B cell (primary cell): ENCODE results near the gene ATPAF2. TPM values are rescaled to one million over a fixed set of nuclear protein-coding genes. Genes with fewer than 3 reads are reported as not detected.

ENCODE experiments used
- ATAC-seq: fragments of 200-7000 bp; cut with Tn5 transposase; one replicate; pipeline ENCODE4 v1.10.0; 2021; ENCODE audit warnings: low read depth, mild to moderate bottlenecking, moderate number of reproducible peaks, moderate library complexity
- CTCF ChIA-PET: fragments of 350-600 bp; sonication (Branson Sonifier 250); formaldehyde crosslinking; loops from one replicate; lab custom pipeline; 2021; ENCODE audit warnings: antibody characterized with exemption, inconsistent platforms; lab: Charles Lee
- POLR2A ChIA-PET: fragments of 350-600 bp; sonication (Branson Sonifier 250); formaldehyde crosslinking; loops from one replicate; lab custom pipeline; 2021; ENCODE audit warnings: antibody characterized with exemption; lab: Charles Lee
- DNase-seq: peaks from one replicate; pipeline ENCODE4 v3.0.0; 2013
- H2AFZ ChIP-seq: 2 replicates; pipeline ENCODE4 v1.6.1; 2012; ENCODE audit warnings: mild to moderate bottlenecking, low read depth, low read length; ENCODE audit not compliant: insufficient read depth, poor library complexity, severe bottlenecking
- H3K27ac ChIP-seq, 2 donors: 1 replicate in 1 of 2; 2 replicates in 1 of 2; pipeline ENCODE4 v1.5.1; 2012 to 2013; ENCODE audit warnings: low read length in 2 of 2, mild to moderate bottlenecking in 2 of 2, moderate library complexity in 1 of 2
- H3K27me3 ChIP-seq, 4 experiments: fragments of 200-600 bp in 1 of 4; sonication (generic) in 1 of 4; replicated peaks in 1 of 4; 1 replicate in 2 of 4; 2 replicates in 2 of 4; pipeline versions ENCODE4 v1.6.1 to v1.7.0; 2013 to 2016; ENCODE audit warnings: low read length in 3 of 4, mild to moderate bottlenecking in 2 of 4, mixed read lengths in 1 of 4, moderate library complexity in 1 of 4; ENCODE audit not compliant: insufficient read depth in 4 of 4, control insufficient read depth in 3 of 4; ENCODE audit errors: control extremely low read depth in 1 of 4
- H3K36me3 ChIP-seq, 2 experiments: replicated peaks in 1 of 2; 1 replicate in 1 of 2; 2 replicates in 1 of 2; pipeline versions ENCODE4 v1.6.1 to v1.7.1; 2013; ENCODE audit warnings: low read length in 1 of 2; ENCODE audit not compliant: insufficient read depth in 2 of 2, control insufficient read depth in 1 of 2; ENCODE audit errors: control extremely low read depth in 1 of 2, extremely low read depth in 1 of 2
- H3K4me1 ChIP-seq, 2 donors: fragments of 200-600 bp in 1 of 2; sonication (generic) in 1 of 2; 1 replicate in 1 of 2; 2 replicates in 1 of 2; pipeline versions ENCODE4 v1.5.1 to v1.6.1; 2013 to 2017; ENCODE audit warnings: low read length in 2 of 2; ENCODE audit not compliant: control insufficient read depth in 2 of 2, insufficient read depth in 2 of 2
- H3K4me2 ChIP-seq: replicated peaks from 2 replicates; pipeline ENCODE3; 2012; ENCODE audit warnings: mild to moderate bottlenecking, low read depth, low read length; ENCODE audit not compliant: poor library complexity, severe bottlenecking
- H3K4me3 ChIP-seq, 5 experiments: fragments of 200-600 bp in 1 of 5; sonication (generic) in 1 of 5; 1 replicate in 3 of 5; 2 replicates in 2 of 5; pipeline versions ENCODE4 v1.5.1 to v1.7.0; 2011 to 2016; ENCODE audit warnings: low read length in 4 of 5, mild to moderate bottlenecking in 4 of 5, low read depth in 2 of 5, control low read depth in 1 of 5, moderate library complexity in 1 of 5; ENCODE audit not compliant: insufficient read depth in 1 of 5; ENCODE audit errors: control extremely low read depth in 1 of 5, extremely low read depth in 1 of 5
- H3K79me2 ChIP-seq: fragments of 200-600 bp; sonication (generic); one replicate; pipeline ENCODE4 v1.6.0; 2016; ENCODE audit warnings: low read length; ENCODE audit not compliant: control insufficient read depth, insufficient read depth
- H3K9ac ChIP-seq: fragments of 200-600 bp; sonication (generic); 2 replicates; pipeline ENCODE4 v1.6.1; 2017; ENCODE audit warnings: mild to moderate bottlenecking, low read length, moderate library complexity
- H3K9me3 ChIP-seq, 3 donors: one replicate each; pipeline versions ENCODE4 v1.6.1 to v1.7.1; 2013; ENCODE audit warnings: low read length in 2 of 3; ENCODE audit not compliant: control insufficient read depth in 2 of 3, insufficient read depth in 1 of 3; ENCODE audit errors: control extremely low read depth in 1 of 3
- H4K20me1 ChIP-seq: 2 replicates; pipeline ENCODE4 v1.6.0; 2012; ENCODE audit warnings: mild to moderate bottlenecking, low read length; ENCODE audit not compliant: insufficient read depth, control insufficient read depth, poor library complexity, severe bottlenecking
- H3K27ac Mint-ChIP-seq: one replicate; pipeline ENCODE4 v1.8.0; 2021; ENCODE audit warnings: mixed read lengths
- H3K27me3 Mint-ChIP-seq: one replicate; pipeline ENCODE4 v1.8.0; 2021; ENCODE audit warnings: mixed read lengths
- H3K4me1 Mint-ChIP-seq: one replicate; pipeline ENCODE4 v1.8.0; 2021; ENCODE audit warnings: mixed read lengths
- H3K4me3 Mint-ChIP-seq: one replicate; pipeline ENCODE4 v1.8.0; 2021; ENCODE audit warnings: mixed read lengths
- H3K9me3 Mint-ChIP-seq: one replicate; pipeline ENCODE4 v1.8.0; 2022; ENCODE audit warnings: mixed read lengths; ENCODE audit not compliant: insufficient read depth
- EZH2 ChIP-seq: IDR thresholded peaks from 2 replicates; pipeline ENCODE4 v1.6.1; 2012; ENCODE audit warnings: borderline replicate concordance, low read depth, mild to moderate bottlenecking, moderate library complexity, low read length; ENCODE audit not compliant: insufficient read depth, poor library complexity, severe bottlenecking
- WGBS: methylation state at CpG from one replicate; pipeline ENCODE4 v1.1.5; 2013; ENCODE audit warnings: missing lambda C conversion rate; ENCODE audit not compliant: insufficient coverage; 5-methylcytosine and 5-hydroxymethylcytosine counted together
- intact Hi-C: fragments of 100-400 bp; cut with micrococcal nuclease; formaldehyde crosslinking; loops from one replicate; pipeline ENCODE4 v1.10.0; 2022
- polyA plus RNA-seq: library from polyadenylated mRNA; depleted of rRNA; stranded (reverse); fragments of >200 nt; gene quantifications from 2 replicates; pipeline ENCODE4 v1.2.3, GENCODE V29; 2012
- total RNA-seq, 2 donors: library from RNA; stranded (reverse); fragments of 120-200 nt in 1 of 2; gene quantifications; 1 replicate in 1 of 2; 2 replicates in 1 of 2; pipeline versions ENCODE4 v1.2.3 to v1.2.4, GENCODE V29; 2013 to 2022
- TF ChIP-seq, protein P1 (sequence below): fragments of 200-600 bp; IDR thresholded peaks from one replicate; pipeline ENCODE4 v1.8.0; 2022; ENCODE audit warnings: antibody characterized with exemption, mild to moderate bottlenecking

ATPAF2 gene
- total and polyA plus RNA-seq, 2 donors (not counting 1 experiment from before 2014, with no cell fraction given), result 60.5 to 73.5 TPM

DNA sequence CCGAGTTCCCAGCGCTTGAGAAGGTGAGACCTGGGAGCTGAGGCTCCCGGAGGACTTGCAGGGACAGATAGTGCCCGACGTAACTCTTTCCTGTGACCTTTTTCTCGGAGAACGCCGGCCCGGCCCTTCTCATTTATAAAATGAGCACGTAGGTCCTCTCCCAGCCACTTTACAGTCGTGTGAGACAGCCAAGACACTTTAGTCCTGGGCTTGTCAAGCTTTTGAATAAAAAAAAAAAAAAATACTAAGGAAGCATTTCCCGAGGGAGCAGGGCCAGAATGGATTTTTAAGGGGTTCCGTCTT, 66.1 kb downstream of the ATPAF2 start:
- TF ChIP-seq, protein P1, sequence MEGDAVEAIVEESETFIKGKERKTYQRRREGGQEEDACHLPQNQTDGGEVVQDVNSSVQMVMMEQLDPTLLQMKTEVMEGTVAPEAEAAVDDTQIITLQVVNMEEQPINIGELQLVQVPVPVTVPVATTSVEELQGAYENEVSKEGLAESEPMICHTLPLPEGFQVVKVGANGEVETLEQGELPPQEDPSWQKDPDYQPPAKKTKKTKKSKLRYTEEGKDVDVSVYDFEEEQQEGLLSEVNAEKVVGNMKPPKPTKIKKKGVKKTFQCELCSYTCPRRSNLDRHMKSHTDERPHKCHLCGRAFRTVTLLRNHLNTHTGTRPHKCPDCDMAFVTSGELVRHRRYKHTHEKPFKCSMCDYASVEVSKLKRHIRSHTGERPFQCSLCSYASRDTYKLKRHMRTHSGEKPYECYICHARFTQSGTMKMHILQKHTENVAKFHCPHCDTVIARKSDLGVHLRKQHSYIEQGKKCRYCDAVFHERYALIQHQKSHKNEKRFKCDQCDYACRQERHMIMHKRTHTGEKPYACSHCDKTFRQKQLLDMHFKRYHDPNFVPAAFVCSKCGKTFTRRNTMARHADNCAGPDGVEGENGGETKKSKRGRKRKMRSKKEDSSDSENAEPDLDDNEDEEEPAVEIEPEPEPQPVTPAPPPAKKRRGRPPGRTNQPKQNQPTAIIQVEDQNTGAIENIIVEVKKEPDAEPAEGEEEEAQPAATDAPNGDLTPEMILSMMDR, result no peak
- no peak for TF ChIP-seq EZH2
- H3K4me1 Mint-ChIP-seq, result peaks cover 22% of the 10 kb centered on the region
- H3K27me3 Mint-ChIP-seq, result no peaks in the 10 kb centered on the region
- peak overlapping the region; percentile 36 to 80 for H3K27ac ChIP-seq
- H2AFZ ChIP-seq, result peak overlapping the region; percentile 35
- CTCF ChIA-PET, result interaction anchor here (0.9 to 1.5 kb wide), 3 partner anchors 60 to 476 kb away, joined by 3 to 7 read pairs (median 3); no protein-coding TSS in a partner anchor
- H3K4me1 ChIP-seq, result peaks cover 12 to 17% of the 10 kb centered on the region in 2 donors
- peak overlapping the region; percentile 96 for H3K27ac Mint-ChIP-seq
- H3K36me3 ChIP-seq, result no peaks in the 10 kb centered on the region
- 0% methylated on average over 9 of the region's 13 CpGs for WGBS
- POLR2A ChIA-PET, result interaction anchor here (0.9 to 1.2 kb wide), 4 partner anchors 60 to 885 kb away, joined by 3 to 4 read pairs (median 3); partner anchors contain the start of genes PRPSAP2 and SREBF1
- peak overlapping the region; percentile 97 for H3K4me3 Mint-ChIP-seq
- H3K79me2 ChIP-seq, result peaks cover 39% of the 10 kb centered on the region
- H3K4me2 ChIP-seq, result peak overlapping the region; percentile 83
- no peaks in the 10 kb centered on the region for H3K9me3 ChIP-seq
- no peaks in the 10 kb centered on the region for H3K9me3 Mint-ChIP-seq
- peaks cover 23% of the 10 kb centered on the region for H4K20me1 ChIP-seq
- DNase-seq (no peak), ATAC-seq (no peak)
- peak overlapping the region; percentile 36 for H3K9ac ChIP-seq
- H3K4me3 ChIP-seq, result peak overlapping the region; percentile 2 to 58 (median 42)
- H3K27me3 ChIP-seq, result no peaks in the 10 kb centered on the region
- intact Hi-C loops, result loop anchor here (1.0 to 10.0 kb wide), 7 partner anchors 60 to 2002 kb away; partner anchors contain the start of genes AKAP10, ALKBH5, ATPAF2 and GID4
